Hepatocyte (in vitro differentiated cells): Measurements from ENCODE around the gene TUBGCP5.

Source experiments
- EZH2 ChIP-seq: fragments of 200-600 bp; sonication (generic); IDR thresholded peaks from 2 replicates; pipeline ENCODE4 v1.6.1; 2016; ENCODE audit warnings: antibody characterized with exemption, mild to moderate bottlenecking, borderline replicate concordance
- EZH2phosphoT487 ChIP-seq: fragments of 200-600 bp; sonication (generic); IDR thresholded peaks from one replicate; pipeline ENCODE4 v1.6.1; 2018; ENCODE audit warnings: antibody characterized with exemption, mild to moderate bottlenecking, low read depth, moderate library complexity; ENCODE audit not compliant: unreplicated experiment, severe bottlenecking
- TF ChIP-seq, protein P1 (sequence below): fragments of 200-600 bp; sonication (generic); IDR thresholded peaks from 2 replicates; pipeline ENCODE4 v1.5.1; 2016; ENCODE audit warnings: antibody characterized with exemption, mild to moderate bottlenecking; ENCODE audit not compliant: poor library complexity

DNA sequence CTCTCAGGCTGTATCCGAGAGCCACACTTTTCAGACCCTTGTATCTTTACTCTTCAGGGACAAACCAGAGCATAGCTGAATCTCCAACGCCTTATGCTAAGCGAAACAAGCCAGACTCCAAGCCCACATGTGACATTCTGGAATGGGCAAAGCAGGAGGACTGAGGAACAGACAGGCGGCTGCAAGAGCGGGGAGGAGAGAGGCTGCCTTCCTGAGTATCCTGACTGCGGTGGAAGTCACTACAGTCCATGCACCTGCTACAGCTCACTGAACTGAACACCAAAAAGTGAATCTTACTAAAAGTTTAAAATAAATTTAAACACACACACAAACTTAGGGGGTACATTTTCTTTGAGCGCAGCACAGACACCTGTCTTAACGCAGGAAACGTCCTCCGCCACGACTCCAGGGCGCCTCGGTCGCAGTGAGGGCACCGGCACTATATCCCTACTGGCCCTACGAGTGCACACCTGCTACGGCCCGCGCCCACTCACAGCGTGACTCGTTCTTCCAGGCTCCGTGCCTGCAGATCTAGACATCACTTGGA, 60.6 kb downstream of the TUBGCP5 start:
- TF ChIP-seq, protein P1, sequence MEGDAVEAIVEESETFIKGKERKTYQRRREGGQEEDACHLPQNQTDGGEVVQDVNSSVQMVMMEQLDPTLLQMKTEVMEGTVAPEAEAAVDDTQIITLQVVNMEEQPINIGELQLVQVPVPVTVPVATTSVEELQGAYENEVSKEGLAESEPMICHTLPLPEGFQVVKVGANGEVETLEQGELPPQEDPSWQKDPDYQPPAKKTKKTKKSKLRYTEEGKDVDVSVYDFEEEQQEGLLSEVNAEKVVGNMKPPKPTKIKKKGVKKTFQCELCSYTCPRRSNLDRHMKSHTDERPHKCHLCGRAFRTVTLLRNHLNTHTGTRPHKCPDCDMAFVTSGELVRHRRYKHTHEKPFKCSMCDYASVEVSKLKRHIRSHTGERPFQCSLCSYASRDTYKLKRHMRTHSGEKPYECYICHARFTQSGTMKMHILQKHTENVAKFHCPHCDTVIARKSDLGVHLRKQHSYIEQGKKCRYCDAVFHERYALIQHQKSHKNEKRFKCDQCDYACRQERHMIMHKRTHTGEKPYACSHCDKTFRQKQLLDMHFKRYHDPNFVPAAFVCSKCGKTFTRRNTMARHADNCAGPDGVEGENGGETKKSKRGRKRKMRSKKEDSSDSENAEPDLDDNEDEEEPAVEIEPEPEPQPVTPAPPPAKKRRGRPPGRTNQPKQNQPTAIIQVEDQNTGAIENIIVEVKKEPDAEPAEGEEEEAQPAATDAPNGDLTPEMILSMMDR, result no peak
- TF ChIP-seq EZH2 (no peak), EZH2phosphoT487 (no peak)
